ENCODE results near the gene RAB9A. TPM values are rescaled to one million over a fixed set of nuclear protein-coding genes. Genes with fewer than 3 reads are reported as not detected.

The RAB9A gene
- total and polyA plus RNA-seq, 4 donors, result 9.0 to 22.9 (median 12.0) TPM

- Histone ChIP-seq H3K27me3 (ENCODE audit: control insufficient read depth in 4 of 4, insufficient read depth in 4 of 4, low read length in 3 of 4) (no peaks in the 10 kb centered on the region), H3K4me3 (ENCODE audit: low read depth in 1 of 3, low read length in 3 of 3) (no peak overlapping the region), H3K9me3 (ENCODE audit: control insufficient read depth in 4 of 4, low read length in 3 of 4) (no peaks in the 10 kb centered on the region), H3K36me3 (ENCODE audit: control insufficient read depth in 4 of 4, insufficient read depth in 3 of 4, low read depth in 1 of 4, low read length in 3 of 4) (peaks cover 0 to 10% (median 7%) of the 10 kb centered on the region in 4 donors), H3K27ac (ENCODE audit: low read depth in 1 of 2, low read length in 2 of 2) (no peak overlapping the region), H3K4me1 (ENCODE audit: control insufficient read depth in 4 of 4, insufficient read depth in 4 of 4, low read length in 3 of 4) (no peaks in the 10 kb centered on the region), H3K9ac (ENCODE audit: low read depth in 1 of 2, low read length in 2 of 2) (no peak overlapping the region)
- TF ChIP-seq, protein P1, sequence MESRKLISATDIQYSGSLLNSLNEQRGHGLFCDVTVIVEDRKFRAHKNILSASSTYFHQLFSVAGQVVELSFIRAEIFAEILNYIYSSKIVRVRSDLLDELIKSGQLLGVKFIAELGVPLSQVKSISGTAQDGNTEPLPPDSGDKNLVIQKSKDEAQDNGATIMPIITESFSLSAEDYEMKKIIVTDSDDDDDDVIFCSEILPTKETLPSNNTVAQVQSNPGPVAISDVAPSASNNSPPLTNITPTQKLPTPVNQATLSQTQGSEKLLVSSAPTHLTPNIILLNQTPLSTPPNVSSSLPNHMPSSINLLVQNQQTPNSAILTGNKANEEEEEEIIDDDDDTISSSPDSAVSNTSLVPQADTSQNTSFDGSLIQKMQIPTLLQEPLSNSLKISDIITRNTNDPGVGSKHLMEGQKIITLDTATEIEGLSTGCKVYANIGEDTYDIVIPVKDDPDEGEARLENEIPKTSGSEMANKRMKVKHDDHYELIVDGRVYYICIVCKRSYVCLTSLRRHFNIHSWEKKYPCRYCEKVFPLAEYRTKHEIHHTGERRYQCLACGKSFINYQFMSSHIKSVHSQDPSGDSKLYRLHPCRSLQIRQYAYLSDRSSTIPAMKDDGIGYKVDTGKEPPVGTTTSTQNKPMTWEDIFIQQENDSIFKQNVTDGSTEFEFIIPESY (IDR thresholded peaks at IDR 0.05), result no peak
- TF ChIP-seq RAD21 (IDR thresholded peaks at IDR 0.05) (no peak), JUND (IDR thresholded peaks at IDR 0.05) (no peak), FOXA1 (IDR thresholded peaks at IDR 0.05) (no peak), YY1 (IDR thresholded peaks at IDR 0.05) (no peak), RXRA (IDR thresholded peaks at IDR 0.05) (no peak), EGR1 (IDR thresholded peaks at IDR 0.05; ENCODE audit: low read depth in 2 of 2) (no peak), HNF4G (IDR thresholded peaks at IDR 0.05) (no peak), TAF1 (conservative IDR thresholded peaks at IDR 0.05) (no peak), SP1 (IDR thresholded peaks at IDR 0.05) (no peak), FOXA2 (IDR thresholded peaks at IDR 0.05) (no peak), GABPA (IDR thresholded peaks at IDR 0.05 in 1 of 2, conservative IDR thresholded peaks at IDR 0.05 in 1 of 2) (no peak), HNF4A (conservative IDR thresholded peaks at IDR 0.05) (no peak), NR2F2 (IDR thresholded peaks at IDR 0.05) (no peak), MAX (IDR thresholded peaks at IDR 0.05) (no peak)
- TF ChIP-seq, protein P2, sequence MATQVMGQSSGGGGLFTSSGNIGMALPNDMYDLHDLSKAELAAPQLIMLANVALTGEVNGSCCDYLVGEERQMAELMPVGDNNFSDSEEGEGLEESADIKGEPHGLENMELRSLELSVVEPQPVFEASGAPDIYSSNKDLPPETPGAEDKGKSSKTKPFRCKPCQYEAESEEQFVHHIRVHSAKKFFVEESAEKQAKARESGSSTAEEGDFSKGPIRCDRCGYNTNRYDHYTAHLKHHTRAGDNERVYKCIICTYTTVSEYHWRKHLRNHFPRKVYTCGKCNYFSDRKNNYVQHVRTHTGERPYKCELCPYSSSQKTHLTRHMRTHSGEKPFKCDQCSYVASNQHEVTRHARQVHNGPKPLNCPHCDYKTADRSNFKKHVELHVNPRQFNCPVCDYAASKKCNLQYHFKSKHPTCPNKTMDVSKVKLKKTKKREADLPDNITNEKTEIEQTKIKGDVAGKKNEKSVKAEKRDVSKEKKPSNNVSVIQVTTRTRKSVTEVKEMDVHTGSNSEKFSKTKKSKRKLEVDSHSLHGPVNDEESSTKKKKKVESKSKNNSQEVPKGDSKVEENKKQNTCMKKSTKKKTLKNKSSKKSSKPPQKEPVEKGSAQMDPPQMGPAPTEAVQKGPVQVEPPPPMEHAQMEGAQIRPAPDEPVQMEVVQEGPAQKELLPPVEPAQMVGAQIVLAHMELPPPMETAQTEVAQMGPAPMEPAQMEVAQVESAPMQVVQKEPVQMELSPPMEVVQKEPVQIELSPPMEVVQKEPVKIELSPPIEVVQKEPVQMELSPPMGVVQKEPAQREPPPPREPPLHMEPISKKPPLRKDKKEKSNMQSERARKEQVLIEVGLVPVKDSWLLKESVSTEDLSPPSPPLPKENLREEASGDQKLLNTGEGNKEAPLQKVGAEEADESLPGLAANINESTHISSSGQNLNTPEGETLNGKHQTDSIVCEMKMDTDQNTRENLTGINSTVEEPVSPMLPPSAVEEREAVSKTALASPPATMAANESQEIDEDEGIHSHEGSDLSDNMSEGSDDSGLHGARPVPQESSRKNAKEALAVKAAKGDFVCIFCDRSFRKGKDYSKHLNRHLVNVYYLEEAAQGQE (IDR thresholded peaks at IDR 0.05), result no peak
- TF ChIP-seq, protein P3, sequence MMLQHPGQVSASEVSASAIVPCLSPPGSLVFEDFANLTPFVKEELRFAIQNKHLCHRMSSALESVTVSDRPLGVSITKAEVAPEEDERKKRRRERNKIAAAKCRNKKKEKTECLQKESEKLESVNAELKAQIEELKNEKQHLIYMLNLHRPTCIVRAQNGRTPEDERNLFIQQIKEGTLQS (IDR thresholded peaks at IDR 0.05), result no peak
- WGBS, result 94% methylated on average over 3 of the region's 3 CpGs
- DNase-seq (ENCODE audit: low spot score), result no peak
These were observed 30.4 kb downstream of the RAB9A start for GRCh38 chrX:13719192-13719856.

- no peaks in the 10 kb centered on the region for H3K4me1 ChIP-seq (ENCODE audit: control insufficient read depth in 4 of 4, insufficient read depth in 4 of 4, low read length in 3 of 4)
- H3K9me3 ChIP-seq (ENCODE audit: control insufficient read depth in 4 of 4, low read length in 3 of 4), result no peaks in the 10 kb centered on the region
- 94% methylated on average over 4 of the region's 4 CpGs for WGBS
- TF ChIP-seq, protein P4, sequence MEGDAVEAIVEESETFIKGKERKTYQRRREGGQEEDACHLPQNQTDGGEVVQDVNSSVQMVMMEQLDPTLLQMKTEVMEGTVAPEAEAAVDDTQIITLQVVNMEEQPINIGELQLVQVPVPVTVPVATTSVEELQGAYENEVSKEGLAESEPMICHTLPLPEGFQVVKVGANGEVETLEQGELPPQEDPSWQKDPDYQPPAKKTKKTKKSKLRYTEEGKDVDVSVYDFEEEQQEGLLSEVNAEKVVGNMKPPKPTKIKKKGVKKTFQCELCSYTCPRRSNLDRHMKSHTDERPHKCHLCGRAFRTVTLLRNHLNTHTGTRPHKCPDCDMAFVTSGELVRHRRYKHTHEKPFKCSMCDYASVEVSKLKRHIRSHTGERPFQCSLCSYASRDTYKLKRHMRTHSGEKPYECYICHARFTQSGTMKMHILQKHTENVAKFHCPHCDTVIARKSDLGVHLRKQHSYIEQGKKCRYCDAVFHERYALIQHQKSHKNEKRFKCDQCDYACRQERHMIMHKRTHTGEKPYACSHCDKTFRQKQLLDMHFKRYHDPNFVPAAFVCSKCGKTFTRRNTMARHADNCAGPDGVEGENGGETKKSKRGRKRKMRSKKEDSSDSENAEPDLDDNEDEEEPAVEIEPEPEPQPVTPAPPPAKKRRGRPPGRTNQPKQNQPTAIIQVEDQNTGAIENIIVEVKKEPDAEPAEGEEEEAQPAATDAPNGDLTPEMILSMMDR (IDR thresholded peaks at IDR 0.05; ENCODE audit: low read depth, low read length, missing input control), result no peak
- no peak for TF ChIP-seq RXRA (IDR thresholded peaks at IDR 0.05)
- TF ChIP-seq EGR1 (IDR thresholded peaks at IDR 0.05; ENCODE audit: low read depth in 2 of 2), result no peak
- no peak for TF ChIP-seq GABPA (IDR thresholded peaks at IDR 0.05 in 1 of 2, conservative IDR thresholded peaks at IDR 0.05 in 1 of 2)
- TF ChIP-seq FOXA2 (IDR thresholded peaks at IDR 0.05), result no peak
- TF ChIP-seq JUND (IDR thresholded peaks at IDR 0.05), result no peak
- TF ChIP-seq MAX (IDR thresholded peaks at IDR 0.05), result no peak
- no peak for TF ChIP-seq SP1 (IDR thresholded peaks at IDR 0.05)
- TF ChIP-seq, protein P2 (IDR thresholded peaks at IDR 0.05), result no peak
- H3K27me3 ChIP-seq (ENCODE audit: control insufficient read depth in 4 of 4, insufficient read depth in 4 of 4, low read length in 3 of 4), result no peaks in the 10 kb centered on the region
- H3K9ac ChIP-seq (ENCODE audit: low read depth in 1 of 2, low read length in 2 of 2), result no peak overlapping the region
- no peak overlapping the region for H3K4me3 ChIP-seq (ENCODE audit: low read depth in 1 of 3, low read length in 3 of 3)
- DNase-seq (ENCODE audit: low spot score), result no peak
- peaks cover 0 to 10% (median 1%) of the 10 kb centered on the region in 4 donors for H3K36me3 ChIP-seq (ENCODE audit: control insufficient read depth in 4 of 4, insufficient read depth in 3 of 4, low read depth in 1 of 4, low read length in 3 of 4)
- no peak overlapping the region for H3K27ac ChIP-seq (ENCODE audit: low read depth in 1 of 2, low read length in 2 of 2)
These were observed 32.4 kb downstream of the RAB9A start for GRCh38 chrX:13721371-13721770.
